ENCODE data around the gene CDH4.

DNA sequence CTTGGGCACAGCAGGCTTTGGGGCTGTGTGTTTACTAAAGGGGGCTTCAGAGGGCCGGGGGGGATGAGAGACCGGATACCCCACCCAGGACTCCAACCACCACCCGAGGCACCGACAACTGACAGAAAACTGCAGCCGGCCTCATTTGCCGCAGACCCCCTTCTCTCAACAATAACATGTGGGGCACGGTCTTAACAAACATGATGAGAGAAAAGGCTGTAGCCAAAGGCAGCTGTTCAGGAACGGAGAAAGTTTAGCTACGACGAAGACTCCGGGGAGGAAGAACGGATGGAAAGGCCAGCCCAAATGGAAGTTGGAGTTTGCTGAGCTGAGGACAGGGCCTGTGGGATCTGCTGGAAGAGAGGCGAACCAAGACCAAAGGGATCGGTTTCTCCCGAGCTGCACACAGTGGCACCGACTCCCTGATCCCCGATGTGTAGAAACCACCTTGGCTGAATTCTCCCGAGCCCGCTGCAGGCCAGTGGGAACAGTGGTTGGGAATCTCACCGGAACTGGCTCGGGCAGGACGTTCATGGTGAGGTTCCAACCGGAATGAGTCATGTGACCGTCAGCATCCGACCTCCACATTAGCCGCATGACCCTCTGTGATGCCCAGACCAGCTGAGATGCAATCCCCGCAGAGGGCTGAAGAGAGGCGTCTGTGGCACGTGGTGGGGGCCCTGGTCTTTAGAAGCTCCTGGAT, 454.3 kb downstream of the CDH4 start:
- TF ChIP-seq, protein P1, sequence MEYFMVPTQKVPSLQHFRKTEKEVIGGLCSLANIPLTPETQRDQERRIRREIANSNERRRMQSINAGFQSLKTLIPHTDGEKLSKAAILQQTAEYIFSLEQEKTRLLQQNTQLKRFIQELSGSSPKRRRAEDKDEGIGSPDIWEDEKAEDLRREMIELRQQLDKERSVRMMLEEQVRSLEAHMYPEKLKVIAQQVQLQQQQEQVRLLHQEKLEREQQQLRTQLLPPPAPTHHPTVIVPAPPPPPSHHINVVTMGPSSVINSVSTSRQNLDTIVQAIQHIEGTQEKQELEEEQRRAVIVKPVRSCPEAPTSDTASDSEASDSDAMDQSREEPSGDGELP (IDR thresholded peaks at IDR 0.05; ENCODE audit: borderline replicate concordance, low read depth), result no peak
- TF ChIP-seq JUNB (CRISPR knock-in tag; IDR thresholded peaks at IDR 0.05; ENCODE audit: borderline replicate concordance) (no peak), CHCHD3 (CRISPR knock-in tag; IDR thresholded peaks at IDR 0.05) (no peak), ZNF446 (CRISPR knock-in tag; IDR thresholded peaks at IDR 0.05) (no peak), DNMT1 (CRISPR knock-in tag; IDR thresholded peaks at IDR 0.05) (no peak), FOXP1 (IDR thresholded peaks at IDR 0.05) (no peak), FOXP1 (CRISPR knock-in tag; IDR thresholded peaks at IDR 0.05) (no peak), CC2D1A (CRISPR knock-in tag; IDR thresholded peaks at IDR 0.05) (no peak), FOXA1 (IDR thresholded peaks at IDR 0.05) (no peak), FOXA1 (CRISPR knock-in tag; IDR thresholded peaks at IDR 0.05) (no peak), ZNF225 (CRISPR knock-in tag; IDR thresholded peaks at IDR 0.05) (no peak)
- TF ChIP-seq, protein P2, sequence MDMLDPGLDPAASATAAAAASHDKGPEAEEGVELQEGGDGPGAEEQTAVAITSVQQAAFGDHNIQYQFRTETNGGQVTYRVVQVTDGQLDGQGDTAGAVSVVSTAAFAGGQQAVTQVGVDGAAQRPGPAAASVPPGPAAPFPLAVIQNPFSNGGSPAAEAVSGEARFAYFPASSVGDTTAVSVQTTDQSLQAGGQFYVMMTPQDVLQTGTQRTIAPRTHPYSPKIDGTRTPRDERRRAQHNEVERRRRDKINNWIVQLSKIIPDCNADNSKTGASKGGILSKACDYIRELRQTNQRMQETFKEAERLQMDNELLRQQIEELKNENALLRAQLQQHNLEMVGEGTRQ (IDR thresholded peaks at IDR 0.05; ENCODE audit: low read depth, low read length), result no peak
- TF ChIP-seq, protein P2 (CRISPR knock-in tag; IDR thresholded peaks at IDR 0.05; ENCODE audit: borderline replicate concordance), result no peak
- TF ChIP-seq, protein P3, sequence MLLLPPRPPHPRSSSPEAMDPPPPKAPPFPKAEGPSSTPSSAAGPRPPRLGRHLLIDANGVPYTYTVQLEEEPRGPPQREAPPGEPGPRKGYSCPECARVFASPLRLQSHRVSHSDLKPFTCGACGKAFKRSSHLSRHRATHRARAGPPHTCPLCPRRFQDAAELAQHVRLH (CRISPR knock-in tag; IDR thresholded peaks at IDR 0.05; ENCODE audit: borderline replicate concordance, low read depth), result no peak
- TF ChIP-seq, protein P4, sequence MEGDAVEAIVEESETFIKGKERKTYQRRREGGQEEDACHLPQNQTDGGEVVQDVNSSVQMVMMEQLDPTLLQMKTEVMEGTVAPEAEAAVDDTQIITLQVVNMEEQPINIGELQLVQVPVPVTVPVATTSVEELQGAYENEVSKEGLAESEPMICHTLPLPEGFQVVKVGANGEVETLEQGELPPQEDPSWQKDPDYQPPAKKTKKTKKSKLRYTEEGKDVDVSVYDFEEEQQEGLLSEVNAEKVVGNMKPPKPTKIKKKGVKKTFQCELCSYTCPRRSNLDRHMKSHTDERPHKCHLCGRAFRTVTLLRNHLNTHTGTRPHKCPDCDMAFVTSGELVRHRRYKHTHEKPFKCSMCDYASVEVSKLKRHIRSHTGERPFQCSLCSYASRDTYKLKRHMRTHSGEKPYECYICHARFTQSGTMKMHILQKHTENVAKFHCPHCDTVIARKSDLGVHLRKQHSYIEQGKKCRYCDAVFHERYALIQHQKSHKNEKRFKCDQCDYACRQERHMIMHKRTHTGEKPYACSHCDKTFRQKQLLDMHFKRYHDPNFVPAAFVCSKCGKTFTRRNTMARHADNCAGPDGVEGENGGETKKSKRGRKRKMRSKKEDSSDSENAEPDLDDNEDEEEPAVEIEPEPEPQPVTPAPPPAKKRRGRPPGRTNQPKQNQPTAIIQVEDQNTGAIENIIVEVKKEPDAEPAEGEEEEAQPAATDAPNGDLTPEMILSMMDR (CRISPR knock-in tag; IDR thresholded peaks at IDR 0.05), result no peak

Data from HepG2 (cell line).